Thyroid gland (tissue), 4 donors: ENCODE results near the gene TH. TPM values are rescaled to one million over a fixed set of nuclear protein-coding genes. Genes with fewer than 3 reads are reported as not detected.

Source experiments
- DNase-seq, 2 donors: peaks; one replicate each; pipeline ENCODE4 v3.0.0-alpha.2; 2019
- H3K27ac ChIP-seq, 3 donors: fragments of 200-600 bp; sonication (generic); 1 replicate in 2 of 3; 2 replicates in 1 of 3; pipeline ENCODE4 v1.5.1; 2016 to 2019; ENCODE audit warnings: mild to moderate bottlenecking in 1 of 3, moderate library complexity in 1 of 3
- H3K27me3 ChIP-seq: fragments of 200-600 bp; sonication (generic); one replicate; pipeline ENCODE4 v1.5.1; 2019
- H3K36me3 ChIP-seq, 2 donors: fragments of 200-600 bp; sonication (generic); one replicate each; pipeline ENCODE4 v1.5.1; 2016 to 2019
- H3K4me1 ChIP-seq, 2 donors: fragments of 200-600 bp; sonication (generic); one replicate each; pipeline ENCODE4 v1.5.1; 2017 to 2019
- H3K4me3 ChIP-seq, 3 donors: fragments of 200-600 bp; sonication (generic); replicated peaks in 1 of 3; 1 replicate in 2 of 3; 2 replicates in 1 of 3; pipeline ENCODE4 v1.5.1; 2016; ENCODE audit warnings: mild to moderate bottlenecking in 1 of 3
- H3K9me3 ChIP-seq: fragments of 200-600 bp; sonication (generic); one replicate; pipeline ENCODE4 v1.5.1; 2017
- POLR2A ChIP-seq, 2 donors: fragments of 450-650 bp; IDR thresholded peaks; one replicate each; pipeline ENCODE4 v1.6.1; 2017; ENCODE audit warnings: antibody characterized with exemption in 2 of 2, mild to moderate bottlenecking in 2 of 2, moderate library complexity in 1 of 2
- WGBS, 2 donors: methylation state at CpG; one replicate each; pipeline ENCODE4 v1.1.5; 2017; 5-methylcytosine and 5-hydroxymethylcytosine counted together
- intact Hi-C: fragments of 100-400 bp; cut with DNase I; formaldehyde crosslinking; loops from one replicate; pipeline ENCODE4 v1.15.1; 2023
- total RNA-seq, 4 donors: library from RNA; depleted of rRNA; stranded (reverse); fragments of >200 nt; gene quantifications; one replicate each; pipeline ENCODE4 v1.2.3, GENCODE V29; 2016
- TF ChIP-seq, protein P1 (sequence below), 6 experiments: fragments of 200-600 bp in 3 of 6; fragments of 450-650 bp in 3 of 6; sonication (generic) in 3 of 6; IDR thresholded peaks; one replicate each; pipeline ENCODE4 v1.5.1; 2016 to 2019; ENCODE audit warnings: antibody characterized with exemption in 6 of 6, mild to moderate bottlenecking in 2 of 6, inconsistent platforms in 1 of 6, moderate library complexity in 1 of 6

The TH gene
- total RNA-seq, 4 donors from 2014 or later = not detected

DNA sequence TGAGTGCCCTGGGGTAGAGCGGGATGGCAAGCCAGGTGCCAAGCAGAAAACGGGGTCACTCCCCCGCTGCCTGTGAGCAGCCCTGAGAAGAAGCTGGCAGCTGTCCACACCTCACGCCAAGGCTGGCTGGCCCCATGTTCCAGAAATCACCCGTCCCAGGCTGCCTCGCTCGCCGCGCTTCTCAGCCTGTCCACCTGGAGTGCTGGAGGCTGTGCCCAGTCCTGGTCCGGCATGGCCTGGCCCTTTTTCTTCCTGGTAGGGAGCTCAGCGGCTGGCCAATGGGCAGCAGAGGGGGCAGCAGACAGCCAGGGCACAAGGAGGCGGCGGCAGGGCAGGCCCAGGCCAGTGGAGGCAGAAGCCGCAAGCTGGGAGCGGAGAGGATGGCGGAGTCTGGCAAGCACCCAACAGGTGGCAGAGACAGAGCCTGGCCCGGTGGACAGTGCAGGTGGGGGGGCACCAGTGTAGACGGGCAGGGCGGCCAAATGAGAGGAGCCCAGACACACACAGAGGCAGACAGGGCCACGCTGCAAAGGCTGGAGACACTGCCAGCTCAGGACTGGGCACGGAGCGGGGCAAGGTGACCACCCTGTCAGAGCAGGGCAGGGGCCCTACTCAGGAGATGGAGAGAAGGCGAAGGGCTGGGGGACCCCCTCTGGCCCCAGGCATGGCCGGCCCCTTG lies 37.2 kb upstream of the TH start:
- DNase-seq = peak; percentile 95 to 96
- TF ChIP-seq, protein P1, sequence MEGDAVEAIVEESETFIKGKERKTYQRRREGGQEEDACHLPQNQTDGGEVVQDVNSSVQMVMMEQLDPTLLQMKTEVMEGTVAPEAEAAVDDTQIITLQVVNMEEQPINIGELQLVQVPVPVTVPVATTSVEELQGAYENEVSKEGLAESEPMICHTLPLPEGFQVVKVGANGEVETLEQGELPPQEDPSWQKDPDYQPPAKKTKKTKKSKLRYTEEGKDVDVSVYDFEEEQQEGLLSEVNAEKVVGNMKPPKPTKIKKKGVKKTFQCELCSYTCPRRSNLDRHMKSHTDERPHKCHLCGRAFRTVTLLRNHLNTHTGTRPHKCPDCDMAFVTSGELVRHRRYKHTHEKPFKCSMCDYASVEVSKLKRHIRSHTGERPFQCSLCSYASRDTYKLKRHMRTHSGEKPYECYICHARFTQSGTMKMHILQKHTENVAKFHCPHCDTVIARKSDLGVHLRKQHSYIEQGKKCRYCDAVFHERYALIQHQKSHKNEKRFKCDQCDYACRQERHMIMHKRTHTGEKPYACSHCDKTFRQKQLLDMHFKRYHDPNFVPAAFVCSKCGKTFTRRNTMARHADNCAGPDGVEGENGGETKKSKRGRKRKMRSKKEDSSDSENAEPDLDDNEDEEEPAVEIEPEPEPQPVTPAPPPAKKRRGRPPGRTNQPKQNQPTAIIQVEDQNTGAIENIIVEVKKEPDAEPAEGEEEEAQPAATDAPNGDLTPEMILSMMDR (IDR thresholded peaks at IDR 0.05) = peak in 5 of 6 experiments; percentile 44 to 74 (median 59)
- no peak for TF ChIP-seq POLR2A (IDR thresholded peaks at IDR 0.05)
- peak overlapping the region; percentile 19 to 36 (median 32) for H3K27ac ChIP-seq
- H3K4me3 ChIP-seq = no peak overlapping the region
- no peaks in the 10 kb centered on the region for H3K9me3 ChIP-seq
- 57 to 66% methylated on average over 8 to 15 of the region's 24 CpGs for WGBS, 2 donors
- intact Hi-C loops = loop anchor here (10.0 kb wide), 1 partner anchor 316 kb away; no protein-coding TSS in a partner anchor
- no peaks in the 10 kb centered on the region for H3K27me3 ChIP-seq
- H3K36me3 ChIP-seq = no peaks in the 10 kb centered on the region
- H3K4me1 ChIP-seq = peaks cover 10 to 15% of the 10 kb centered on the region in 2 donors

DNA sequence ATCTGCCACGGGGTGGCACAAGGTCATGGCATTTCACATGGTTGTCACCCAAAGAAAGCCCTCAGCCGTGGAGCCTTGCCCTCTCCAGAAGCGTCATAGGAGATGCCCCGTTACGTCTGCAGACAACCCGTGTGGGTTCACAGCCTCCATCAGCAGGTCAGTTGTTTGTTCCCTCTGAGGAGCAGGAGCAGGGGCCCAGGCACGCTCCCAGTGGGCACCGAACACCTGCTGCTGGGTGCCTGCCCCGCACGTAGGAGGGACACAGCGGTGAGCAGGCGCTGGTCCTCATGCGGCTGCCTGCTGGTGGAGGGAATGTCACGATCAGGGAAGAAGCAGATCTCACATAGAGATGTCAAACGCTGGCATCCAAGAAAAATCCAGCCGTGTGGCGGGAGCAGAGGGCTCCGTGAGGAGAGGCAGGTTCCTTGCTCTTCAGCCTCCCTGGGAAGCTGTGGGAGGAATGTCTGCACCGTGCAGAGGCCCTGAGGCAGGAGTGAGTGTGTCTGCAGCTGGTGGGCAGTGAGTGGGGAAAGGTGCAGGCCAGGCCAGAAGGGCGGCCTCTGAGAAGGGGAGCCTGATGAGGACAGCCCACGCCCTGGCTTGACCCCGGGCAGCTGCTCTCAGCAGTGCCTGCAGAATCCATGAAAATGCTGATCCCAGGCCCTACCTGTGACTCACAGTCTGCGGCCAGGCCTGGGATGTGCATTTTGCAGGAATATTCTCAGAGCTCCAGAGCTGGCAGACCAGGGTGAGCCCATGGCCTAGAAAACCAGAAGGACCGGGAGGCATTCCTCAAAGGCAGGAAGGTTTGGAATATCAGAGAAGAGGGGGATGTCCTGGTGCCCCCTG lies 36.4 kb upstream of the TH start:
- no peak for TF ChIP-seq POLR2A (IDR thresholded peaks at IDR 0.05)
- TF ChIP-seq, protein P1 (IDR thresholded peaks at IDR 0.05) = no peak
- Histone ChIP-seq H3K9me3 (no peaks in the 10 kb centered on the region), H3K27me3 (no peaks in the 10 kb centered on the region), H3K4me3 (no peak overlapping the region), H3K4me1 (peaks cover 10 to 21% of the 10 kb centered on the region in 2 donors), H3K36me3 (no peaks in the 10 kb centered on the region), H3K27ac (peak overlapping the region in 1 of 3 donors; percentile 32)
- DNase-seq = no peak
- intact Hi-C loops = loop anchor here (10.0 kb wide), 1 partner anchor 317 kb away; no protein-coding TSS in a partner anchor
- 78 to 79% methylated on average over 22 to 24 of the region's 24 CpGs for WGBS, 2 donors

DNA sequence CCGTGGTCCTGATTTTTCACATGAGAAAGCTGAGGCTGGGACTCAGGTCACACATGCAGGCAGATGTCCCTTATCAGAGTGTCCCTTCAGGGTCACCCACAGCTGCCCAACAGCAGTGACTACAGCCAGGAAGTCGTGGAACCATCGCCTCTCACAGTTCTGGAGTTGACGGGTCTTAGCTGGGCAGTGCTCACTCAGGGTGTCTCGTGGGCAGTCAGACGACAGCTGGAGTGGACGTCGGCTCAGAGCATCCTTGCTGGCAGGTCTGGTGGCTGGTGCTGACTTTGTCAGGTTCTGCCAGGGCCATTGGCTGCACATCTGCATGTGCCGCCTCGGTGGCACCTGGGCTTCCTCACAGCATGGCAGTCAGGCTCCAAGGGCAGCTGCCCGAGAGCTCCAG lies 35.6 kb upstream of the TH start:
- DNase-seq = no peak
- Histone ChIP-seq H3K4me3 (no peak overlapping the region), H3K36me3 (no peaks in the 10 kb centered on the region), H3K27ac (no peak overlapping the region), H3K27me3 (no peaks in the 10 kb centered on the region), H3K9me3 (no peaks in the 10 kb centered on the region), H3K4me1 (peaks cover 12 to 29% of the 10 kb centered on the region in 2 donors)
- WGBS, 2 donors = 84% methylated on average over 4 to 5 of the region's 11 CpGs
- TF ChIP-seq, protein P1 (IDR thresholded peaks at IDR 0.05) = no peak
- no peak for TF ChIP-seq POLR2A (IDR thresholded peaks at IDR 0.05)
- intact Hi-C loops = loop anchor here (10.0 kb wide), 1 partner anchor 318 kb away; no protein-coding TSS in a partner anchor

DNA sequence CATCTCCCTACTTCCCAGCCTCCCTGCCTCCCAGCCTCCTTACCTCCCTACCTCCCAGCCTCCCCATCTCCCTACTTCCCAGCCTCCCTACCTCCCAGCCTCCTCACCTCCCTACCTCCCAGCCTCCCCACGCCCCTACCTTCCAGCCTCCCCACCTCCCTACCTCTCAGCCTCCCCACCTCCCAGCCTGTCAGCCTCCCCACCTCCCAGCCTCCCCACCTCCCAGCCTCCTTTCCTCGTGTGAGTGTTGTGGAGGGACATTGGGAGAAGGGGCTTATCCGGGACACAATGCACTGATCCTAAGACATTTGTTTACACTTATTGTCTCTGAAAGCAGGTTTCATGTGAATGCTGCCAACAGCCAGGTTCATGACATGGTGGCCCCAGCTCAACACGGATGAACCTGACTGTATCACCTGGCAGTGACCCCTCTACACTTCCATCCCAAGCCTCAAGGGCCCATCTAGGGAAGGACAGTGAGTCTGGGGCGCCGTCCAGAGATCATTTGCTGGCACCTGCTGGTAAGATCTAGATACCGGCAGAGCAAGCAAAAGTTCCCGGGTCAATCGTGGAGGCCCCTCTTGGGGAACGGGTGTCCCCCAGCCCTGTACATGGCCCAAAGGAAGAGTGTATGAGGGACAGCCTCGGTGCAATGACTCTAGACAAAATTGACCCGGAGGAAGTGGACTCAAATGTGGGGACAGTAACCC lies 34.5 kb upstream of the TH start:
- TF ChIP-seq, protein P1 (IDR thresholded peaks at IDR 0.05) = no peak
- intact Hi-C loops = loop anchor here (10.0 kb wide), 1 partner anchor 319 kb away; no protein-coding TSS in a partner anchor
- 86 to 89% methylated on average over 12 of the region's 12 CpGs for WGBS, 2 donors

More for the DNA sequence above, 34.5 kb upstream of the TH start:
- no peak overlapping the region for H3K27ac ChIP-seq
- DNase-seq = no peak
- no peak overlapping the region for H3K4me3 ChIP-seq
- H3K36me3 ChIP-seq = no peaks in the 10 kb centered on the region
- H3K27me3 ChIP-seq = no peaks in the 10 kb centered on the region
- no peaks in the 10 kb centered on the region for H3K9me3 ChIP-seq
- peaks cover 18 to 36% of the 10 kb centered on the region in 2 donors for H3K4me1 ChIP-seq
